GM23338 (cell line): Measurements from ENCODE around the gene TIAM1. TPM values are rescaled to one million over a fixed set of nuclear protein-coding genes. Genes with fewer than 3 reads are reported as not detected.
A peak's percentile ranks its signal among the peaks of the same experiment; 100 is the strongest.

Experiments used
- ATAC-seq: fragments of 200-7000 bp; cut with Tn5 transposase; 3 replicates; pipeline ENCODE4 v1.9.1; 2020
- DNase-seq: peaks from one replicate; pipeline ENCODE4 v3.0.0-alpha.2; 2015; ENCODE audit warnings: low spot score
- H2AFZ ChIP-seq: fragments of 200-600 bp; sonication (generic); 2 replicates; pipeline ENCODE4 v1.8.0; 2016; ENCODE audit warnings: antibody characterized with exemption, mild to moderate bottlenecking, moderate library complexity
- H3F3A ChIP-seq: fragments of 200-600 bp; sonication (generic); replicated peaks from 2 replicates; pipeline ENCODE4 v1.8.0; 2017; ENCODE audit warnings: antibody characterized with exemption, mixed run types, low read depth
- H3K27ac ChIP-seq: fragments of 200-600 bp; sonication (generic); 2 replicates; pipeline ENCODE4 v1.6.1; 2016; ENCODE audit warnings: low read depth
- H3K27me3 ChIP-seq: fragments of 200-600 bp; sonication (generic); 2 replicates; pipeline ENCODE4 v1.8.0; 2016; ENCODE audit warnings: mild to moderate bottlenecking, mixed run types, moderate library complexity; ENCODE audit not compliant: insufficient read depth
- H3K36me3 ChIP-seq: fragments of 200-600 bp; sonication (generic); 2 replicates; pipeline ENCODE4 v1.8.0; 2016; ENCODE audit warnings: mild to moderate bottlenecking; ENCODE audit not compliant: insufficient read depth
- H3K4me1 ChIP-seq: fragments of 200-600 bp; sonication (generic); 2 replicates; pipeline ENCODE4 v1.8.0; 2016; ENCODE audit warnings: mild to moderate bottlenecking, moderate library complexity; ENCODE audit not compliant: insufficient read depth
- H3K4me2 ChIP-seq: fragments of 200-600 bp; sonication (generic); 2 replicates; pipeline ENCODE4 v1.7.1; 2017; ENCODE audit warnings: mixed run types
- H3K4me3 ChIP-seq: fragments of 200-600 bp; sonication (generic); 2 replicates; pipeline ENCODE4 v1.6.1; 2016; ENCODE audit warnings: mixed run types
- H3K79me2 ChIP-seq: fragments of 200-600 bp; sonication (generic); replicated peaks from 2 replicates; pipeline ENCODE4 v1.8.0; 2017; ENCODE audit warnings: mild to moderate bottlenecking; ENCODE audit not compliant: insufficient read depth
- H3K9me2 ChIP-seq: fragments of 200-600 bp; sonication (generic); 2 replicates; pipeline ENCODE4 v1.8.0; 2017; ENCODE audit not compliant: insufficient read depth
- H4K20me1 ChIP-seq: fragments of 200-600 bp; sonication (generic); replicated peaks from 2 replicates; pipeline ENCODE4 v1.8.0; 2017; ENCODE audit warnings: mild to moderate bottlenecking; ENCODE audit not compliant: insufficient read depth
- H3K27ac Mint-ChIP-seq: 2 replicates; pipeline ENCODE4 v1.8.0; 2020; ENCODE audit warnings: inconsistent platforms, mild to moderate bottlenecking, moderate library complexity, mixed read lengths
- H3K27me3 Mint-ChIP-seq: 3 replicates; pipeline ENCODE4 v1.8.0; 2022; ENCODE audit warnings: low read depth, mild to moderate bottlenecking, moderate library complexity, mixed read lengths, inconsistent platforms; ENCODE audit not compliant: insufficient read depth, poor library complexity
- H3K36me3 Mint-ChIP-seq: 3 replicates; pipeline ENCODE4 v1.8.0; 2021; ENCODE audit warnings: low read depth, mild to moderate bottlenecking, inconsistent platforms, moderate library complexity, mixed read lengths
- H3K4me1 Mint-ChIP-seq: 3 replicates; pipeline ENCODE4 v1.8.0; 2020; ENCODE audit warnings: mild to moderate bottlenecking, inconsistent platforms, mixed read lengths
- H3K4me3 Mint-ChIP-seq: 3 replicates; pipeline ENCODE4 v1.8.0; 2021; ENCODE audit warnings: moderate library complexity, mild to moderate bottlenecking, inconsistent platforms, mixed read lengths
- H3K9me3 Mint-ChIP-seq: 3 replicates; pipeline ENCODE4 v1.8.0; 2020; ENCODE audit warnings: moderate library complexity, mild to moderate bottlenecking, inconsistent platforms, mixed read lengths
- CREB1 ChIP-seq: fragments of 250-450 bp; sonication (Bioruptor Pico); IDR thresholded peaks from 2 replicates; pipeline ENCODE4 v1.5.0; 2020; ENCODE audit warnings: low read depth, mild to moderate bottlenecking, moderate library complexity
- ETS1 ChIP-seq: IDR thresholded peaks from 2 replicates; pipeline ENCODE4 v1.6.1; 2016; ENCODE audit warnings: antibody characterized with exemption
- NANOG ChIP-seq: IDR thresholded peaks from 2 replicates; pipeline ENCODE4 v1.6.1; 2016; ENCODE audit warnings: antibody characterized with exemption, borderline replicate concordance
- POLR2AphosphoS5 ChIP-seq: IDR thresholded peaks from 2 replicates; pipeline ENCODE4 v1.6.1; 2016; ENCODE audit warnings: antibody characterized with exemption, low read depth
- STAT1 ChIP-seq: IDR thresholded peaks from one replicate; pipeline ENCODE4 v1.6.1; 2016; ENCODE audit warnings: antibody characterized with exemption; ENCODE audit not compliant: unreplicated experiment
- ZNF114 ChIP-seq: fragments of 250-450 bp; sonication (Bioruptor Pico); IDR thresholded peaks from 2 replicates; pipeline ENCODE4 v1.5.0; 2020; ENCODE audit warnings: mild to moderate bottlenecking, moderate library complexity
- ZNF331 ChIP-seq: fragments of 250-450 bp; sonication (Bioruptor Pico); IDR thresholded peaks from 2 replicates; pipeline ENCODE4 v1.5.0; 2020; ENCODE audit warnings: low read depth, mild to moderate bottlenecking, moderate library complexity
- ZNF462 ChIP-seq: fragments of 250-450 bp; sonication (Bioruptor Pico); IDR thresholded peaks from 2 replicates; pipeline ENCODE4 v1.5.0; 2020; ENCODE audit warnings: mild to moderate bottlenecking, moderate library complexity
- polyA plus RNA-seq: library from polyadenylated mRNA; unstranded; fragments of >200 nt; fragmentation: Nextera tagmentation; extraction: Ambion mirVana; gene quantifications from 2 replicates; pipeline ENCODE4 v1.2.1, GENCODE V29; 2016
- total RNA-seq: library from RNA; depleted of rRNA; stranded (reverse); fragments of >200 nt; shearing (Covaris generic); gene quantifications from 2 replicates; pipeline ENCODE4 v1.2.3, GENCODE V29; 2014
- TF ChIP-seq, protein P1 (sequence below), 2 experiments: fragments of 200-600 bp in 1 of 2; sonication (generic) in 1 of 2; conservative IDR thresholded peaks; 2 replicates each; pipeline versions ENCODE4 v1.5.1 to v1.6.1; 2016 to 2017; ENCODE audit warnings: antibody characterized with exemption in 2 of 2, low read depth in 2 of 2, mild to moderate bottlenecking in 2 of 2, moderate library complexity in 1 of 2
- TF ChIP-seq, protein P2 (sequence below): IDR thresholded peaks from one replicate; pipeline ENCODE4 v1.6.1; 2018; ENCODE audit warnings: antibody characterized with exemption; ENCODE audit not compliant: unreplicated experiment

Gene TIAM1
- total and polyA plus RNA-seq, 2 experiments from 2014 or later, result 18.5 to 20.0 TPM

- H2AFZ ChIP-seq, result no peak overlapping the region
- H3K27ac ChIP-seq, result peak overlapping the region; percentile 20; the same call in 1 of the 2 replicates
- no peaks in the 10 kb centered on the region; the same call in 1 of the 2 replicates for H3F3A ChIP-seq
- H3K27me3 ChIP-seq, result no peaks in the 10 kb centered on the region
- ATAC-seq (no peak), DNase-seq (no peak)
- H3K36me3 ChIP-seq, result no peaks in the 10 kb centered on the region
- TF ChIP-seq NANOG (no peak), ETS1 (no peak), ZNF331 (no peak), ZNF462 (no peak), POLR2AphosphoS5 (no peak), ZNF114 (CRISPR knock-in tag) (no peak), STAT1 (no peak), CREB1 (CRISPR knock-in tag) (no peak)
- TF ChIP-seq, protein P1, sequence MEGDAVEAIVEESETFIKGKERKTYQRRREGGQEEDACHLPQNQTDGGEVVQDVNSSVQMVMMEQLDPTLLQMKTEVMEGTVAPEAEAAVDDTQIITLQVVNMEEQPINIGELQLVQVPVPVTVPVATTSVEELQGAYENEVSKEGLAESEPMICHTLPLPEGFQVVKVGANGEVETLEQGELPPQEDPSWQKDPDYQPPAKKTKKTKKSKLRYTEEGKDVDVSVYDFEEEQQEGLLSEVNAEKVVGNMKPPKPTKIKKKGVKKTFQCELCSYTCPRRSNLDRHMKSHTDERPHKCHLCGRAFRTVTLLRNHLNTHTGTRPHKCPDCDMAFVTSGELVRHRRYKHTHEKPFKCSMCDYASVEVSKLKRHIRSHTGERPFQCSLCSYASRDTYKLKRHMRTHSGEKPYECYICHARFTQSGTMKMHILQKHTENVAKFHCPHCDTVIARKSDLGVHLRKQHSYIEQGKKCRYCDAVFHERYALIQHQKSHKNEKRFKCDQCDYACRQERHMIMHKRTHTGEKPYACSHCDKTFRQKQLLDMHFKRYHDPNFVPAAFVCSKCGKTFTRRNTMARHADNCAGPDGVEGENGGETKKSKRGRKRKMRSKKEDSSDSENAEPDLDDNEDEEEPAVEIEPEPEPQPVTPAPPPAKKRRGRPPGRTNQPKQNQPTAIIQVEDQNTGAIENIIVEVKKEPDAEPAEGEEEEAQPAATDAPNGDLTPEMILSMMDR (conservative IDR thresholded peaks at IDR 0.05; ENCODE audit: low read depth in 2 of 2), result no peak
- TF ChIP-seq, protein P2, sequence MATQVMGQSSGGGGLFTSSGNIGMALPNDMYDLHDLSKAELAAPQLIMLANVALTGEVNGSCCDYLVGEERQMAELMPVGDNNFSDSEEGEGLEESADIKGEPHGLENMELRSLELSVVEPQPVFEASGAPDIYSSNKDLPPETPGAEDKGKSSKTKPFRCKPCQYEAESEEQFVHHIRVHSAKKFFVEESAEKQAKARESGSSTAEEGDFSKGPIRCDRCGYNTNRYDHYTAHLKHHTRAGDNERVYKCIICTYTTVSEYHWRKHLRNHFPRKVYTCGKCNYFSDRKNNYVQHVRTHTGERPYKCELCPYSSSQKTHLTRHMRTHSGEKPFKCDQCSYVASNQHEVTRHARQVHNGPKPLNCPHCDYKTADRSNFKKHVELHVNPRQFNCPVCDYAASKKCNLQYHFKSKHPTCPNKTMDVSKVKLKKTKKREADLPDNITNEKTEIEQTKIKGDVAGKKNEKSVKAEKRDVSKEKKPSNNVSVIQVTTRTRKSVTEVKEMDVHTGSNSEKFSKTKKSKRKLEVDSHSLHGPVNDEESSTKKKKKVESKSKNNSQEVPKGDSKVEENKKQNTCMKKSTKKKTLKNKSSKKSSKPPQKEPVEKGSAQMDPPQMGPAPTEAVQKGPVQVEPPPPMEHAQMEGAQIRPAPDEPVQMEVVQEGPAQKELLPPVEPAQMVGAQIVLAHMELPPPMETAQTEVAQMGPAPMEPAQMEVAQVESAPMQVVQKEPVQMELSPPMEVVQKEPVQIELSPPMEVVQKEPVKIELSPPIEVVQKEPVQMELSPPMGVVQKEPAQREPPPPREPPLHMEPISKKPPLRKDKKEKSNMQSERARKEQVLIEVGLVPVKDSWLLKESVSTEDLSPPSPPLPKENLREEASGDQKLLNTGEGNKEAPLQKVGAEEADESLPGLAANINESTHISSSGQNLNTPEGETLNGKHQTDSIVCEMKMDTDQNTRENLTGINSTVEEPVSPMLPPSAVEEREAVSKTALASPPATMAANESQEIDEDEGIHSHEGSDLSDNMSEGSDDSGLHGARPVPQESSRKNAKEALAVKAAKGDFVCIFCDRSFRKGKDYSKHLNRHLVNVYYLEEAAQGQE, result no peak
- H3K4me1 ChIP-seq, result peaks cover 5% of the 10 kb centered on the region
- H4K20me1 ChIP-seq, result no peaks in the 10 kb centered on the region
- H3K9me2 ChIP-seq, result no peaks in the 10 kb centered on the region
- H3K27ac Mint-ChIP-seq, result no peak overlapping the region
- H3K4me1 Mint-ChIP-seq, result peaks cover 8% of the 10 kb centered on the region
- H3K4me3 ChIP-seq, result no peak overlapping the region
- H3K79me2 ChIP-seq, result no peaks in the 10 kb centered on the region
- no peak overlapping the region for H3K4me3 Mint-ChIP-seq
- H3K9me3 Mint-ChIP-seq, result peaks cover 41% of the 10 kb centered on the region
- no peak overlapping the region for H3K4me2 ChIP-seq
- H3K36me3 Mint-ChIP-seq, result peaks cover 34% of the 10 kb centered on the region
- peaks cover 1% of the 10 kb centered on the region for H3K27me3 Mint-ChIP-seq
These were observed 240.3 kb downstream of the TIAM1 start for GRCh38 chr21:31103571-31104265.
